Neutrophil (primary cell): ENCODE data around the gene EPN3.

Source experiments
- H3K27ac ChIP-seq: fragments of 200-600 bp; sonication (generic); 2 replicates; pipeline ENCODE4 v1.5.1; 2016; ENCODE audit warnings: mild to moderate bottlenecking, moderate library complexity
- H3K27me3 ChIP-seq: fragments of 200-600 bp; sonication (generic); 2 replicates; pipeline ENCODE4 v1.6.0; 2016; ENCODE audit warnings: mild to moderate bottlenecking
- H3K36me3 ChIP-seq: fragments of 200-600 bp; sonication (generic); 2 replicates; pipeline ENCODE4 v1.5.1; 2017
- H3K4me1 ChIP-seq, 2 experiments: fragments of 200-600 bp in 1 of 2; sonication (generic) in 1 of 2; 1 replicate in 1 of 2; 2 replicates in 1 of 2; pipeline versions ENCODE4 v1.5.1 to v1.6.1; 2013 to 2016; ENCODE audit warnings: low read depth in 1 of 2, low read length in 1 of 2, mild to moderate bottlenecking in 1 of 2, moderate library complexity in 1 of 2; ENCODE audit not compliant: control insufficient read depth in 1 of 2, insufficient read depth in 1 of 2
- H3K4me3 ChIP-seq, 2 experiments: fragments of 200-600 bp in 1 of 2; sonication (generic) in 1 of 2; 1 replicate in 1 of 2; 2 replicates in 1 of 2; pipeline ENCODE4 v1.5.1; 2013 to 2016; ENCODE audit warnings: low read depth in 1 of 2, low read length in 1 of 2, mild to moderate bottlenecking in 1 of 2, moderate library complexity in 1 of 2
- H3K9me3 ChIP-seq: fragments of 200-600 bp; sonication (generic); 2 replicates; pipeline ENCODE4 v1.5.1; 2016
- CTCF ChIP-seq: fragments of 200-600 bp; sonication (generic); IDR thresholded peaks from 2 replicates; pipeline ENCODE4 v1.5.1; 2016; ENCODE audit warnings: antibody characterized with exemption

The EPN3 gene

GRCh38 chr17:50558581-50558940 is 26.0 kb downstream of the EPN3 start:
- TF ChIP-seq CTCF, result no peak
- no peaks in the 10 kb centered on the region for H3K9me3 ChIP-seq
- peaks cover 72% of the 10 kb centered on the region for H3K27me3 ChIP-seq
- no peaks in the 10 kb centered on the region for H3K36me3 ChIP-seq
- no peak overlapping the region for H3K27ac ChIP-seq
- H3K4me1 ChIP-seq, result peaks cover 17 to 32% of the 10 kb centered on the region in 2 experiments
- no peak overlapping the region for H3K4me3 ChIP-seq

DNA sequence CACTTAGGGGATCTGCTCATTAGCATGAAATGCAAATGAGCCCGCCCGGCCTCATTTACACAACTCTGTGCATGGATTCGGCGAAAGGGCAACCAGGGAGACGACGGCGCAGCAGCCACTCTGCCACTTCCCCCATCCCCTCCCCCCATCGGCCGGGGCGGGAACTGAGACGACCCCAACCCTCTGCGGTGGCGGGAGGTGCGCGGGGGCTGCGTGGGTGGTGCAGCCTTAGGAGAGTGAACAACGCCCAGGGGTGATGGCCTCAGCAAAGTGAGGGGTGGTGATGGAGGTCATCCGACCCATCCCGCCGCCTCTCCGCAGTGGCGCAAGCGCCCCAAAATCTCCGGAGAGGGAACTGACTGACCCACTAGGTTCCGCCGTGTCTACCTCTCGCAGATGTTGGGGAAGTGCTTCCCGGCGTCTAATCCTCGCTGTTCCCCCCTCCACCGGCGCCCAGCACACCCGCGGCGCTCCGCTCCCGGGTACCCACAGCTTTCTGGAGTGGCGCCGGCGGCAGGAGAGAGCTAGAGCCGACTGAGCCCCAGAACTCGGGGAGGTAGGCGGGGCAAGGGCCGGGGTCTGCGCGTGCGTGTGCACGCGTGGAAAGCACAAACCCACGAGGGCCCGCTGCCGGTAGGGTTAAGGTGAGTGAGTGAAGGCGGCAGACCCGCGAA is 26.5 kb downstream of the EPN3 start:
- H3K27ac ChIP-seq, result no peak overlapping the region
- H3K9me3 ChIP-seq, result no peaks in the 10 kb centered on the region
- no peak for TF ChIP-seq CTCF
- no peaks in the 10 kb centered on the region for H3K36me3 ChIP-seq
- peaks cover 77% of the 10 kb centered on the region for H3K27me3 ChIP-seq
- peak overlapping the region; percentile 28 to 54 for H3K4me3 ChIP-seq
- H3K4me1 ChIP-seq, result peaks cover 17 to 32% of the 10 kb centered on the region in 2 experiments

DNA sequence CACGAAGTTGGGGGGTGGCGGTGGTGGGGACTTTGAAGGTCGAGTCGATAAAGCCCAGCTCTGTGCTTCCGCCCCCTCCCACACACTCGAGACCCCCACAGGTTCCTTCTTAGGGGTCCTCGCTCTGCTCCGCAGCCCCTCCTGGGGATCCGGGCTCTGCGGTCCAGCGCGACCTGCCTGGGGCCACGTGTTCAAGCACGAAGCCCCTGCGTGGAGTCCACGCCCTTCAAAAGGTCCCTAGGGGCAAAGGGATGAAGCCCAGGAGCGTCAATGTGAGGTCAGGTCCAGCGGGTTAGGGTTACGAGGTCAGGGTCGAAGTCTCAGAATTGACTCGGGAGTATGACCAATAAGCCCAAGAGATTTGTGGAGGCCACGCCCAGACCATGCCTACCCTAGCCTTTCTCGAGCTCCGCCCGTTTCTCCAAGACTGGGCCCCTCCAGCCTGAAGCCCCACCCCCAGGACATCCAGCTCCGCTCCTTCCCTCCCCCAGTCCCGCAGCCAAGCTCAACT is 27.2 kb downstream of the EPN3 start:
- no peak overlapping the region for H3K27ac ChIP-seq
- H3K36me3 ChIP-seq, result no peaks in the 10 kb centered on the region
- peaks cover 84% of the 10 kb centered on the region for H3K27me3 ChIP-seq
- no peak for TF ChIP-seq CTCF
- H3K9me3 ChIP-seq, result no peaks in the 10 kb centered on the region
- H3K4me3 ChIP-seq, result peak overlapping the region; percentile 40 to 54
- peaks cover 17 to 32% of the 10 kb centered on the region in 2 experiments for H3K4me1 ChIP-seq

DNA sequence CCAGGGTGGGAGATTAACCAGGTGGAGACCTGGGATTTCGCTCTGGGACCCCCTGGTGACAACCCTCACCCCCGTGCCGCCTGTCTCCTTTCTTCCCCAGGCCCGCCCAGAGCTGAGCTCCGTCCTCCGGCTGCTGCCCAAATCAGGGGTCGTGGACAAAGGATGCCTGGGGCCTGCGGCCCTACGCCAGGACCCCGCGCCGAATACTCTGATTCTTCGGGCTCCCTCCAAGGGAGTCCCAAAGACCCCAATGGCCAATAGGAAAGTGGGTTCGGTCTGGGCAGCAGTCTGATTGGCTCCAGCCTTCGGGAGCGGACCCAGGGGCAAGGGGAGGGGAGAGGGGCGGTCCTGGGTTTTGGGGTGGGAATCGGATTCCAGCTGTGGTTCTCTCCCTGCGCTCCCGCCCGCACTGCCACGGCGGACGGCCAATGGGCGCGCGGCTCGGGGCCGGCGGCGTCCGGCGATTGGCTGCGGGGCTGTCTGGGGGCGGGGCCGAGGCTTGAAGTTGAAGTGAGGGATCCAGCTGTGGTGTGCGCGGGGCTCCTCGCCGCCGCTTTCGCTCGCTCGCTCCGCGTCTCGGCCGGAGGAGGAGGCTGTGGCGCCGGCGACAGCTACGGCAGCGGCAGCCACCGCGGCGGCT is 27.8 kb downstream of the EPN3 start, which contains the start of gene CACNA1G:
CACNA1G (plus strand) TSS at position 531 of the 640 bp plus-strand sequence. CDS start 745 bp downstream, outside the sequence.
- peaks cover 17 to 32% of the 10 kb centered on the region in 2 experiments for H3K4me1 ChIP-seq
- H3K27ac ChIP-seq, result no peak within 1 kb of the TSS
- peaks cover 90% of the 10 kb centered on the region for H3K27me3 ChIP-seq
- H3K36me3 ChIP-seq, result no peaks in the 10 kb centered on the region
- no peaks in the 10 kb centered on the region for H3K9me3 ChIP-seq
- no peak for TF ChIP-seq CTCF
- H3K4me3 ChIP-seq, result peak within 1 kb of the TSS; percentile 40 to 54

- no peak overlapping the region for H3K27ac ChIP-seq
- peak overlapping the region in 1 of 2 experiments; percentile 54 for H3K4me3 ChIP-seq
- peaks cover 98% of the 10 kb centered on the region for H3K27me3 ChIP-seq
Observed at GRCh38 chr17:50560931-50561745, 28.6 kb downstream of the EPN3 start.

More at GRCh38 chr17:50560931-50561745, 28.6 kb downstream of the EPN3 start:
- no peaks in the 10 kb centered on the region for H3K36me3 ChIP-seq
- no peaks in the 10 kb centered on the region for H3K9me3 ChIP-seq
- no peak for TF ChIP-seq CTCF
- H3K4me1 ChIP-seq, result peaks cover 17 to 32% of the 10 kb centered on the region in 2 experiments
